Stimulated activated CD8-positive, alpha-beta memory T cell treated with anti-CD3 and anti-CD28 coated beads, Interleukin-12 subunit alpha, Interleukin-12 subunit beta, amount 100 ng/mL, for 1 hour (primary cell): Measurements from ENCODE around the gene NAP1L4.

Experiments used
- DNase-seq: peaks from one replicate; pipeline ENCODE4 v3.0.0-alpha.2; 2020; ENCODE audit warnings: low read depth

Gene NAP1L4

GRCh38 chr11:2934611-2935239, 57.4 kb downstream of the NAP1L4 start:
- DNase-seq: no peak

- DNase-seq: no peak
These were observed 58.0 kb downstream of the NAP1L4 start for GRCh38 chr11:2934021-2934550.

- DNase-seq: no peak
These were observed 58.6 kb downstream of the NAP1L4 start for GRCh38 chr11:2933375-2934020.

- DNase-seq: no peak
These were observed 59.3 kb downstream of the NAP1L4 start for GRCh38 chr11:2932850-2933251.

- DNase-seq: no peak
These were observed 60.1 kb downstream of the NAP1L4 start for GRCh38 chr11:2931771-2932738.

- DNase-seq: no peak
These were observed 60.7 kb downstream of the NAP1L4 start for GRCh38 chr11:2931420-2931746.

GRCh38 chr11:2930704-2931419, 61.3 kb downstream of the NAP1L4 start:
- no peak for DNase-seq

- no peak for DNase-seq
These were observed 62.0 kb downstream of the NAP1L4 start for GRCh38 chr11:2929950-2930703.

GRCh38 chr11:2929531-2929949, 62.6 kb downstream of the NAP1L4 start:
- DNase-seq: no peak

- no peak for DNase-seq
These were observed 63.3 kb downstream of the NAP1L4 start, which contains the start of gene PHLDA2 for GRCh38 chr11:2928605-2929530. PHLDA2 (minus strand) TSS chr11:2929420; CDS start chr11:2929364, 56 bp downstream.

GRCh38 chr11:2927851-2928604, 64.1 kb downstream of the NAP1L4 start:
- DNase-seq: no peak

- DNase-seq: no peak
These were observed 64.9 kb downstream of the NAP1L4 start for GRCh38 chr11:2927121-2927800.

- DNase-seq: no peak
These were observed 65.5 kb downstream of the NAP1L4 start for GRCh38 chr11:2926611-2927051.

- no peak for DNase-seq
These were observed 67.1 kb downstream of the NAP1L4 start for GRCh38 chr11:2924821-2925675.

- no peak for DNase-seq
These were observed 67.7 kb downstream of the NAP1L4 start for GRCh38 chr11:2924381-2924780.

- DNase-seq: no peak
These were observed 68.4 kb downstream of the NAP1L4 start for GRCh38 chr11:2923446-2924375.
